ENCODE measurements around the gene MAGOHB.
"Not testable (repeated sequence)": the region's sequence is repeated elsewhere in the genome, so short reads cannot be mapped to it uniquely, and the experiment has no call there.

The MAGOHB gene

GRCh38 chr12:10613349-10614055, at the start of gene MAGOHB:
Gene MAGOHB (minus strand): TSS chr12:10613609. CDS start chr12:10613532, 77 bp downstream.
- DNase-seq (ENCODE audit: extremely low read depth in 1 of 2, low read depth in 1 of 2) = peak; percentile 95 to 96

DNA sequence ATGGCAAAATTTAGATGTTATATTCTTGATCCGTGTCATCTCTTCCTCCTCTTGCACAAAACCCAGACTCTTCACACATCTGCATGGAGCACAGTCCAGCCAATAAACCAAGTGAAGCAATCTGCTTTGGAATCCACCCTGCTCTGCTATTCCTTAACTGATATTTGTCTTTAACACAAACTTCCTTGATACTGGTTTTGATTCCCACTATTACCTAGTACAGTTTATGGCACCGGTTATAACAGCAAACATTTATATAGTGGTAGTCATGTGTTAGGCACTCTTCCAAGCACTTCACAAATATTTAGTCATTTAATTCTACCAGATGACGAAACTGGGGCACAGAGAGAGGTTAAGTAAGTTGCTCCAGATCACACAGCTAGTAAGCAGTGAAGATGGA, 47.9 kb upstream of the MAGOHB start:
- no peak for DNase-seq (ENCODE audit: extremely low read depth in 1 of 2, low read depth in 1 of 2)

GRCh38 chr12:10654003-10654402, 40.6 kb upstream of the MAGOHB start:
- no peak for DNase-seq (ENCODE audit: extremely low read depth in 1 of 2, low read depth in 1 of 2)

DNA sequence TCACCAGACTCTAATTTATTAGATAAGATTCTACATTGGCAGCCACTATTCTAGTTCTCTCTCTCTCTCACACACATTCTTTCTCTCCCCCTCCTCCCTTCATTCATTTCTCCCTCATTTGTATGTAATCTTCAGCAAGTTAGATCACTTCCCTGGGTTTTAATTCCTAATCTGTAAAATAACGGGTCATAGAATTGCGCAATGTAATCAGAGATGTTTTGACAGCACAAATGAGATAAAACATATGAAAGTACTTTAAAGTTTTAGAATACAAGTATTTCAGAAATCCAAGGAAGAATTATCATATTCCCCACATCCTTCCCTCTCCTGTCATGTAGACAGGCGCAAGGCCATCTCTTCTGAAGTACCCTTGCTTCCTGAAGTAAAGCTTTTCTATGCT, 38.8 kb upstream of the MAGOHB start:
- no peak for DNase-seq (ENCODE audit: extremely low read depth in 1 of 2, low read depth in 1 of 2)

- DNase-seq (ENCODE audit: extremely low read depth in 1 of 2, low read depth in 1 of 2) = not testable (repeated sequence)
These were observed 33.2 kb upstream of the MAGOHB start for GRCh38 chr12:10646576-10646975.

- no peak for DNase-seq (ENCODE audit: extremely low read depth in 1 of 2, low read depth in 1 of 2)
These were observed 32.5 kb upstream of the MAGOHB start for GRCh38 chr12:10645910-10646309.

DNA sequence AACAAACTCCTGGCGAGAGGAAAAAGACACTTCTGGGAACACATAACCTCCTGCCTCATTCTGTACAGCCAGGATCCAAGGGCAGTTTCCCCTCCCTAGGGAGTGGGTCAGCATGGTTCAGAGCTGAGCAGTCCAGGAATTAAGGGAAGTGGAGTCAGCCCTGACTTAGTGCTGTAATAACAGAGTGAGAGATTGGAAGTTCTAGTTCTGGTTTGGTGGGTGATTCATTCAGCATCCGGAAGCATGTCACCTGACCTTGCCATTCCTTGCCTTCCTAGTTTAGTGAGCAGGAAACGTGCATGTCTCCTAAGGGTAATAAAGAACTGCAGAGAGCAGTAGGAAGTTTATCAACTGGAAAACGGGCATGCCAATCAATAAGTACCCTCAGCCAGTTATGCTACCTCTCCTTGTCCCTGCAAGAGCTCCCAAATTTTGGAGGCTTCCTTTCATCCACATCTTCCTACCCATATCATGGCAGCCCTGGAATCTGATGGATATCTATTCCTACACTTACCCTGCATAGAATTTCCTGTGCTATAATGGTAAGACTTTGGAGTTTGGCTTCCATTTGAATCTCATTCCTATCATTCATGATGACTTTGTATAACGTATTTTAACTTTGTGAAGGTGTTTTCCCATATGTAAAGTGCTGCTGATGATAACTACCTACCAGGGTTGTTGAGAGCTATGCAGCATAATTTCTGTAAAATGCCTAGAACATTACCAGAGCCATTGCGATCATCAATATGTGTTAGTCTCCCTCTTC, 28.5 kb upstream of the MAGOHB start:
- DNase-seq (ENCODE audit: extremely low read depth in 1 of 2, low read depth in 1 of 2) = no peak

DNA sequence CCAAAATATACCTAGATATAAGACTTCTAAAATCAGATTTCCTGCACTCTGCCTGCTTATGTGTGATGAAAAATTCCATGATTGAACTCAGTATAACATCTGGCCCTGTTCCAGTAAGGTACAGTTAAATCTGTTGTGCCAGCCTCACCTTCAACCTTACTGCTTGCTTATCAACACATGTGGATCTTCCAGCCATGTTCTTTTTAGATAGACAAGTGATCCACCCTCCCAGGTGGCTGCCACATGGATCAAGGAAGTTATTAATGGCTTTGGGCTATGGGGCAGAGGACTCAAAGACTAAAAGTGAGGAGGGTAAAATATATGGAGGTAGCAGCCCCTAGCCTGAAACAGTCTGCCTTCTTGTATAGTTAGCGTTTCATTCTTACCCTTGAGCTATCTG, 25.3 kb upstream of the MAGOHB start:
- DNase-seq (ENCODE audit: extremely low read depth in 1 of 2, low read depth in 1 of 2) = no peak

- DNase-seq (ENCODE audit: extremely low read depth in 1 of 2, low read depth in 1 of 2) = no peak
These were observed 23.2 kb upstream of the MAGOHB start for GRCh38 chr12:10636611-10637010.

GRCh38 chr12:10636124-10636523, 22.7 kb upstream of the MAGOHB start:
- DNase-seq (ENCODE audit: extremely low read depth in 1 of 2, low read depth in 1 of 2) = no peak

GRCh38 chr12:10635306-10635705, 21.9 kb upstream of the MAGOHB start:
- DNase-seq (ENCODE audit: extremely low read depth in 1 of 2, low read depth in 1 of 2) = no peak

DNA sequence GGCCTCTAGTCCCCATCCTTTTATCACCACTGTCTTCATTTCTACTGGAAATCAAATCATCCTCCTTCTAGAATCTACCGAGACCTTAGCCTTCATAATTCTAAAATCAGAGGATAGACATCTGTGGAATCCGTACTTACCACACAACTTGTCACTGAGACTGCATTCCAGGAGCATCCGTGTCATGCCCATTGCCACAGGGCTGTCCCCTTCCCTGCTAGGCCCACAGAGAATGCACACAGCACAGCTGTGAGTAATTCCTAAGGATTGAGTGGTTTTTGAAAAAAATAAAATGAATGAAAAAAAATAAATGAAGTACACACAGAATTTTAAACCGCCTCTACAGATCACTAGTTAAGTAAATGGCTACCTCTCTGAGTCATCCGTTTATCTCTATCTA, 21.0 kb upstream of the MAGOHB start:
- no peak for DNase-seq (ENCODE audit: extremely low read depth in 1 of 2, low read depth in 1 of 2)

GRCh38 chr12:10633541-10633940, 20.1 kb upstream of the MAGOHB start:
- no peak for DNase-seq (ENCODE audit: extremely low read depth in 1 of 2, low read depth in 1 of 2)

DNA sequence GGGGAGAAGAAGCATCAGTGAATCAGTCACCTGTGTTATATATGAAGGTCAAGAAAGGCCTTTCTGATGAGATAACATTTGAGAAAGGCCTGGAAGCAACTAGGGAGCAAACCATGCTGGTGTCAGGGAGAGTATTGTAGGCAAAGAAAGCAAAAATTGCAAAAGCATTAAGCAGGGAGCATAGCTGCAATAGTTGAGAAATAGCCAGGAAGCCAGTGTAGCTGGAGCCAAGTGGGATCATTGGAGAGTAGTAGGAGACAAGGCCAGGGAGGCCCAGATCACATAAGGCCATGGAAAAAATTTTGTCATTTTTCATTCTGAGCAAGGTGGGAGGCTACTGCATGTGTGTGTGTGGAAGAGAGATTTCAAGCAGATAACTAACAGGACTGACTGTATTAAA, 18.8 kb upstream of the MAGOHB start:
- no peak for DNase-seq (ENCODE audit: extremely low read depth in 1 of 2, low read depth in 1 of 2)

- DNase-seq (ENCODE audit: extremely low read depth in 1 of 2, low read depth in 1 of 2) = no peak
These were observed 11.2 kb upstream of the MAGOHB start for GRCh38 chr12:10624605-10625004.

DNA sequence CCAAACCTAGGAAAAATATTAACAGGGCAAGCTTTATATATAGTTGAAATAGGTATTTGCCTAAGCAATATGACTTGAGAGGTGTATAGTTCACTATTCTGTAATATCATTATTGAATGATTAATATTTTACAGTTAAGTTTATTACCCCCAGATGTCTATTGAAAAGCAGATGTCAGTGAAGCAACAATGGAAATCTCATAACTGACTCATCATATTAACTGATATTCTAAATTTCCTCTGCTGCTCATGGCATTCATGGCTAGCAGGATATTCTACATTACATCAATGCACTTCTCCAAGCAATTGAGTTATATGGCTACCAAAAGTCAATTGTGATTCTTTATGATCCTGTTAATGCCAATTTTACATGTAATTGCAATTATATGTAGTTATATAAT, 9.7 kb upstream of the MAGOHB start:
- DNase-seq (ENCODE audit: extremely low read depth in 1 of 2, low read depth in 1 of 2) = no peak

DNA sequence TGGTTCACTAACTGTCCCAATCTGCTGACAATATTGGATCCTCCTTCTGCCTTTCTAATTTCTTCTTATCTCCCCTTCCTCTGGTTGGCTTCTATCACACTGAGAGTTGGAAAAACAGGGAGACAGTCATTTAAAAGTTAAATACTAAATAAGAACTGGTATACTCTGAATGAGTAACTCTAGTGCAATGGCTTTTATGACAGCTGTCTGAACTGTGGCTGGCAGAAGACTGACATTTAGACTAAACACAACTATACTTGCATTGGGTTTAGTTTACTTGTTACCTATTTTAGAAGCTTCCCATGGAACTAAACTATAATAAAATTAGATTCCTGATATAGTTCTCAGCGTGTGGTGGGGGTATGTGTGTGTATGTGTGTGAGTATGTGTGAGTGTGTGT, 7.9 kb upstream of the MAGOHB start:
- no peak for DNase-seq (ENCODE audit: extremely low read depth in 1 of 2, low read depth in 1 of 2)

DNA sequence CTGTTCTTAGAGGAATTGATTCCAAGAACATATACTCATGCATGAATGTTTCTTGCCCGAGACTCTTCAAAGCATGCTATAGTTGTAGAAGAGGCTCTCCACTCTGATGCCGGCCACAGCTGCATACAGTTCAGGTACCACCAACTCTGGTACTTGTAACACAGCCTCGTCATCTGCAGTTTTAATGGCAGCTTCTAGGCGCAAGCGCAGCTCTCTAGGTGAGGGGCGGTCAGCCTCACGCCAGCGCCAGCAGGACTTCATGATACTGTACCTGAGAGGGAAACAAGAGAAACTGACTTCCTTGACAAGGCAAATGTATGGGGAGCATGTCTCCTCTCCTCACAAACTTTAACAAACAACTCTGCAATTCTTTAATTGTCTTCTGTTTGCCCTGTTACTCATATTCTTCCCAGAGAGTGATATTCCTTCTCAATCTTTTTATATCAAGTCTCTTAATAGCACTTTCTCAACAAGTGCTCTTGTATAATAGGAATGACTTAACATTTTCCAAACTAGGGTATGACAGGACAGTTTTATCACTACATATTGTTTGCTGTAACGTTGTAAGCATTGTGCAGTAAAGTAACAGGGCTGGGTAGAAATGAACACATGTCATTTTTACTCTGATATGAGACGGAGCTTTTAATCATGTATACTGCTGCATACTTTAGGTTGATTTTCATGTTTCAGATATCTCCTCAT, 6.8 kb upstream of the MAGOHB start:
- DNase-seq (ENCODE audit: extremely low read depth in 1 of 2, low read depth in 1 of 2) = no peak

DNA sequence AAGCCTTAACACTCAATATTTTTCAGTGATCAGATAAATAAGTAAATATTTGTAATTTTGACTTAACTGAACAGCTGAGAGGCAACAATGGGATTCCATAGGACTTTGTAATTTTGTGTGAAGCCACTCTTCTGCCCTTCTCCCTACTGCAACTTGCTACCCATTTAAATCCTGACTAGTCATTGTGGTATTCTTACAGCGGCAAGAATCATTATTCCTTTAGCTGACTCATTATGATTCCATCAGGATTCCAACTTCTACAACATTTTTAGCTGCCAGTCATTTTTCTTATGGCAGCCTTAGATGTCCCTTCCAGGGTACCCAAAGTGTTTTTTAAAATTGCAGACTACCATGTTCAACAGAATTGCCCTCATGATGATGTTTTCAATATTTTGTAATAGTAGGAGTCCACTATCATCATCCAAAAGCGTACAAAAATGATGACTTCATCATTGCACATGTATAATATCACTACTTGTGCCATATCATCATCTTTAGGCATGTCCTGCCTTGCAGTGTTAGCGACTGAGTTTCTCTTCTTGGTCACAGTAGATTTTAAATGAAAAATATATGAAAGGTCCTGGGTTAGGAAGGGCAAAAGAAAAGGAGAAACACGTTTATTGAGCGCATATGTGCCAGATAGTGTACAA, 5.1 kb upstream of the MAGOHB start:
- DNase-seq (ENCODE audit: extremely low read depth in 1 of 2, low read depth in 1 of 2) = no peak

- no peak for DNase-seq (ENCODE audit: extremely low read depth in 1 of 2, low read depth in 1 of 2)
These were observed 4.5 kb upstream of the MAGOHB start for GRCh38 chr12:10617863-10618262.

DNA sequence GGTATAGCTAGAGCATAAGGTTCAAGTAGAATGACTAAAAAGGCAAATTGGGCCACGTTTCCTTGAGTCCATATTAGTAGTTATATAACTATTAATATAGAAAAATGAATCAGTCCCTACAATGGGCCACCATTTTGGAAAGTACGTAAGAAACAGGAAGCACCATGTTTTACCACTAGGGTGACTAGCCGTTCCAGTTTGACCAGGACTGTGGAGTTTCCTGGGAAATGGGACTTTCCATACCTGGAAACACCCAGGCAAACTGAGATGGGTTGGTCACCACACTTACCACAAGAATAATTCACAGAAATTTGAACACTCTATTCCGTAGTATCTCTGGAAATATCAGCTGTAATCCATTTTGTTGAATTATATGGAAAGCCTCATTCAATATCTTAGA, 2.1 kb upstream of the MAGOHB start:
- DNase-seq (ENCODE audit: extremely low read depth in 1 of 2, low read depth in 1 of 2) = no peak

DNA sequence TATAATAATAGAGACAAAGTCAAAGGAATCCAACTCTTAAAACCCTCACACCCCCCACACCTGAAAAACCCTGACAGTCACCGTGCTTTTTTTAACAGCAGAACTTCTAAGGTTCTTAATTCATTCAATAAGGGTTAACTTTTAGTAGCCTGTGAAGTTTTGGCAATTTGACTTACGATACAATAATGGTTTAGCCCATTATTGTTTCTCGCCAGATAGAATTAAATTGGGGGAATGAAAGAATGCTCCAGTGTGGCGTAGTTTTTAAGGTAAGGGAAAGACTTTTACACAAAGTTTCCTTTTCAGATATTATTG, 604 bp upstream of the MAGOHB start:
- no peak for DNase-seq (ENCODE audit: extremely low read depth in 1 of 2, low read depth in 1 of 2)

All from stimulated activated CD8-positive, alpha-beta memory T cell treated with anti-CD3 and anti-CD28 coated beads, Interleukin-7, amount 100 ng/mL, for 48 hours (primary cell).